ENCODE measurements around the gene RFLNA. TPM values are rescaled to one million over a fixed set of nuclear protein-coding genes. Genes with fewer than 3 reads are reported as not detected.

Gene RFLNA
- total and polyA plus RNA-seq, 2 of the 13 experiments (the other 11 are each of a cell fraction or from before 2014, with no cell fraction given) = not detected

DNA sequence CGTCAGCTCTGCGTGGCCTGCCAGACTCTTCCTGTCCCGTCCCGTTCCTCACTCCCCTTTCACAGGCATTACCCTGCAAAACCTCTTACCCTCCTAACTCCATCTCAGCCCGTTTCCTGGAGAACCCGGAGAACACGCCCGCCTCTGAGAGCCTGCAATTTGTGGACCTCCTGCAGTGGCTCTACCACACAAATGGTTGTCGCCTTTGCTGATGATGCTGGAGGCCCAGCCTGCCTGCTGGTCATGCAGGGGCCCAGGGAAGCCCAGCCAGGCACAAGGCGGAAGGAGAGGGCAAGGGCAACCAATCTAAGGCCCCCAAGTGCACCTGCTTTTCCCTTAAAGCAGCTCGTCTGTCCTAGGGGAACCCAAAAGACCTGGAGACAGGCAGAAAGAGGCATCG lies 22.5 kb downstream of the RFLNA start:
- no peak overlapping the region for H3K4me3 ChIP-seq (replicated peaks in 1 of 3; ENCODE audit: insufficient read depth in 1 of 3, low read depth in 2 of 3, low read length in 3 of 3)
- POLR2A ChIA-PET = no interaction called here
- no peaks in the 10 kb centered on the region for H3K79me2 ChIP-seq (ENCODE audit: insufficient read depth, low read length)
- H3K27me3 ChIP-seq (ENCODE audit: control insufficient read depth in 1 of 2, insufficient read depth in 2 of 2, low read length in 2 of 2) = peaks cover 10 to 47% of the 10 kb centered on the region in 2 experiments; a peak in 4 of 5 replicates
- H3K27ac ChIP-seq (ENCODE audit: extremely low read length, insufficient read depth, low read length) = no peak overlapping the region
- no peaks in the 10 kb centered on the region for H3K4me1 ChIP-seq (ENCODE audit: insufficient read depth, low read length)
- no peak for DNase-seq (ENCODE audit: low spot score)
- no peaks in the 10 kb centered on the region for H3K9me3 ChIP-seq (ENCODE audit: low read length)
- WGBS (ENCODE audit: low lambda C conversion rate) = 54% methylated on average over 9 of the region's 12 CpGs
- no TSS peak for BruUV-seq (replicated peaks)
- CTCF ChIA-PET (ENCODE audit: low intra/inter-chr PET ratio, low total read pairs) = no interaction called here
- H3K9ac ChIP-seq (ENCODE audit: insufficient read depth, low read depth, low read length) = no peak overlapping the region
- intact Hi-C loops (cut with micrococcal nuclease; ENCODE audit: unreplicated experiment) = no loop called here
- no peak overlapping the region for H3K4me2 ChIP-seq (ENCODE audit: low read depth, low read length)
- in situ Hi-C loops (cut with HindIII; ENCODE audit: extremely low pct_ligation_motif_present, low pct_unique_long_range_greater_than_20kb) = no loop called here
- H3K36me3 ChIP-seq (replicated peaks in 1 of 2; ENCODE audit: control insufficient read depth in 1 of 2, insufficient read depth in 2 of 2, low read length in 2 of 2) = no peaks in the 10 kb centered on the region
- no peak for ATAC-seq
- FAIRE-seq = no peak
- H2AFZ ChIP-seq (ENCODE audit: low read length) = no peak overlapping the region
- H4K20me1 ChIP-seq (ENCODE audit: insufficient read depth, low read length) = no peaks in the 10 kb centered on the region
- TF ChIP-seq NCOR1 (IDR thresholded peaks at IDR 0.05; ENCODE audit: borderline replicate concordance, low read length) = no peak
- no peak for TF ChIP-seq ZFYVE20 (CRISPR knock-in tag; IDR thresholded peaks at IDR 0.05; ENCODE audit: borderline replicate concordance, low read depth)
- no peak for TF ChIP-seq HCFC1 (IDR thresholded peaks at IDR 0.05; ENCODE audit: low read depth, low read length)
- no peak for TF ChIP-seq RXRA (CRISPR knock-in tag; IDR thresholded peaks at IDR 0.05)
- no peak for TF ChIP-seq ZNF296 (CRISPR knock-in tag; conservative IDR thresholded peaks at IDR 0.05)
- TF ChIP-seq GATA4 (IDR thresholded peaks at IDR 0.05; ENCODE audit: borderline replicate concordance, low read depth) = no peak
- no peak for TF ChIP-seq ZNF780A (CRISPR knock-in tag; IDR thresholded peaks at IDR 0.05)
- no peak for TF ChIP-seq HNRNPUL1 (IDR thresholded peaks at IDR 0.05; ENCODE audit: low read depth, low read length)
- no peak for TF ChIP-seq KLF9 (CRISPR knock-in tag; IDR thresholded peaks at IDR 0.05; ENCODE audit: low read depth)
- TF ChIP-seq ZNF430 (CRISPR knock-in tag; IDR thresholded peaks at IDR 0.05) = no peak
- no peak for TF ChIP-seq WIZ (CRISPR knock-in tag; IDR thresholded peaks at IDR 0.05)
- TF ChIP-seq NR2F6 (IDR thresholded peaks at IDR 0.05) = no peak
- TF ChIP-seq NR2F6 (CRISPR knock-in tag; IDR thresholded peaks at IDR 0.05) = no peak
- TF ChIP-seq NFE2L2 (IDR thresholded peaks at IDR 0.05; ENCODE audit: low read length) = no peak
